ENCODE results near the gene BTN1A1. TPM values are rescaled to one million over a fixed set of nuclear protein-coding genes. Genes with fewer than 3 reads are reported as not detected.

Gene BTN1A1
- total RNA-seq, 1 donor from 2014 or later = not detected

- H2AFZ ChIP-seq (ENCODE audit: low read depth, low read length) = peak overlapping the region; percentile 84
- TF ChIP-seq EZH2 (IDR thresholded peaks at IDR 0.05; ENCODE audit: insufficient read depth, low read length) (no peak), CTCF (IDR thresholded peaks at IDR 0.05; ENCODE audit: insufficient read depth, low read depth, low read length) (no peak)
- H3K9ac ChIP-seq (ENCODE audit: low read length) = peak overlapping the region; percentile 98
- peaks cover under 1% of the 10 kb centered on the region for H3K9me3 Mint-ChIP-seq (ENCODE audit: unreplicated experiment)
- H3K4me1 Mint-ChIP-seq (ENCODE audit: low read depth, unreplicated experiment) = peaks cover 7% of the 10 kb centered on the region
- DNase-seq (ENCODE audit: low read depth) (no peak), FAIRE-seq (no peak)
- peak overlapping the region; percentile 99 for H3K4me2 ChIP-seq (ENCODE audit: low read length)
- H3K27me3 Mint-ChIP-seq (ENCODE audit: low read depth, unreplicated experiment) = no peaks in the 10 kb centered on the region
- peak overlapping the region; percentile 86 for H3K4me3 Mint-ChIP-seq (ENCODE audit: unreplicated experiment)
- H3K79me2 ChIP-seq (ENCODE audit: insufficient read depth, low read length) = peaks cover 53% of the 10 kb centered on the region
- peaks cover 6% of the 10 kb centered on the region for H3K36me3 ChIP-seq (ENCODE audit: insufficient read depth, low read length)
- peak overlapping the region; percentile 99 for H3K27ac Mint-ChIP-seq (ENCODE audit: unreplicated experiment)
- peaks cover 7% of the 10 kb centered on the region for H3K36me3 Mint-ChIP-seq (ENCODE audit: low read depth, unreplicated experiment)
- H3K27me3 ChIP-seq (ENCODE audit: insufficient read depth, low read length) = no peaks in the 10 kb centered on the region
- peak overlapping the region; percentile 91 for H3K27ac ChIP-seq (ENCODE audit: low read depth, low read length)
- peaks cover 16% of the 10 kb centered on the region for H3K4me1 ChIP-seq (ENCODE audit: insufficient read depth, low read length)
- peaks cover 4% of the 10 kb centered on the region for H4K20me1 ChIP-seq (ENCODE audit: insufficient read depth, low read length)
- H3K9me3 ChIP-seq (ENCODE audit: insufficient read depth, low read depth, low read length) = no peaks in the 10 kb centered on the region
- H3K4me3 ChIP-seq (ENCODE audit: insufficient read depth, low read depth, low read length) = peak overlapping the region; percentile 97
Measured at GRCh38 chr6:26539071-26539615, 39.0 kb downstream of the BTN1A1 start.

- Histone ChIP-seq H3K4me2 (ENCODE audit: low read length) (no peak overlapping the region), H3K4me3 (ENCODE audit: insufficient read depth, low read depth, low read length) (no peak overlapping the region), H4K20me1 (ENCODE audit: insufficient read depth, low read length) (peaks cover 8% of the 10 kb centered on the region), H3K27me3 (ENCODE audit: insufficient read depth, low read length) (no peaks in the 10 kb centered on the region), H3K4me1 (ENCODE audit: insufficient read depth, low read length) (peaks cover 10% of the 10 kb centered on the region), H3K27ac (ENCODE audit: low read depth, low read length) (no peak overlapping the region), H3K9ac (ENCODE audit: low read length) (no peak overlapping the region), H3K9me3 (ENCODE audit: insufficient read depth, low read depth, low read length) (no peaks in the 10 kb centered on the region), H2AFZ (ENCODE audit: low read depth, low read length) (no peak overlapping the region), H3K36me3 (ENCODE audit: insufficient read depth, low read length) (peaks cover 15% of the 10 kb centered on the region), H3K79me2 (ENCODE audit: insufficient read depth, low read length) (peaks cover 62% of the 10 kb centered on the region)
- H3K4me1 Mint-ChIP-seq (ENCODE audit: low read depth, unreplicated experiment) = peaks cover 7% of the 10 kb centered on the region
- FAIRE-seq (no peak), DNase-seq (ENCODE audit: low read depth) (no peak)
- TF ChIP-seq CTCF (IDR thresholded peaks at IDR 0.05; ENCODE audit: insufficient read depth, low read depth, low read length) (no peak), EZH2 (IDR thresholded peaks at IDR 0.05; ENCODE audit: insufficient read depth, low read length) (no peak)
- H3K27ac Mint-ChIP-seq (ENCODE audit: unreplicated experiment) = no peak overlapping the region
- H3K9me3 Mint-ChIP-seq (ENCODE audit: unreplicated experiment) = peaks cover 2% of the 10 kb centered on the region
- H3K36me3 Mint-ChIP-seq (ENCODE audit: low read depth, unreplicated experiment) = peaks cover 14% of the 10 kb centered on the region
- H3K4me3 Mint-ChIP-seq (ENCODE audit: unreplicated experiment) = peak overlapping the region; percentile 22
- no peaks in the 10 kb centered on the region for H3K27me3 Mint-ChIP-seq (ENCODE audit: low read depth, unreplicated experiment)
Measured at GRCh38 chr6:26541579-26541978, 41.5 kb downstream of the BTN1A1 start.

GRCh38 chr6:26543953-26544352, 43.9 kb downstream of the BTN1A1 start:
- Histone ChIP-seq H3K27me3 (ENCODE audit: insufficient read depth, low read length) (no peaks in the 10 kb centered on the region), H3K27ac (ENCODE audit: low read depth, low read length) (no peak overlapping the region), H4K20me1 (ENCODE audit: insufficient read depth, low read length) (peaks cover 8% of the 10 kb centered on the region), H3K36me3 (ENCODE audit: insufficient read depth, low read length) (peaks cover 15% of the 10 kb centered on the region), H3K4me1 (ENCODE audit: insufficient read depth, low read length) (peaks cover 4% of the 10 kb centered on the region), H3K4me2 (ENCODE audit: low read length) (no peak overlapping the region), H3K9me3 (ENCODE audit: insufficient read depth, low read depth, low read length) (no peaks in the 10 kb centered on the region), H3K4me3 (ENCODE audit: insufficient read depth, low read depth, low read length) (no peak overlapping the region), H2AFZ (ENCODE audit: low read depth, low read length) (no peak overlapping the region), H3K79me2 (ENCODE audit: insufficient read depth, low read length) (peaks cover 56% of the 10 kb centered on the region), H3K9ac (ENCODE audit: low read length) (no peak overlapping the region)
- no peaks in the 10 kb centered on the region for H3K27me3 Mint-ChIP-seq (ENCODE audit: low read depth, unreplicated experiment)
- DNase-seq (ENCODE audit: low read depth) (no peak), FAIRE-seq (no peak)
- H3K4me3 Mint-ChIP-seq (ENCODE audit: unreplicated experiment) = no peak overlapping the region
- H3K4me1 Mint-ChIP-seq (ENCODE audit: low read depth, unreplicated experiment) = peaks cover 5% of the 10 kb centered on the region
- peaks cover 2% of the 10 kb centered on the region for H3K9me3 Mint-ChIP-seq (ENCODE audit: unreplicated experiment)
- TF ChIP-seq EZH2 (IDR thresholded peaks at IDR 0.05; ENCODE audit: insufficient read depth, low read length) (no peak), CTCF (IDR thresholded peaks at IDR 0.05; ENCODE audit: insufficient read depth, low read depth, low read length) (peak; percentile 42)
- peaks cover 16% of the 10 kb centered on the region for H3K36me3 Mint-ChIP-seq (ENCODE audit: low read depth, unreplicated experiment)
- no peak overlapping the region for H3K27ac Mint-ChIP-seq (ENCODE audit: unreplicated experiment)

Data from astrocyte (in vitro differentiated cells and primary cell).